Muscle of leg (tissue), 11 donors: ENCODE data around the gene PXT1. TPM values are rescaled to one million over a fixed set of nuclear protein-coding genes. Genes with fewer than 3 reads are reported as not detected.

Experiments
- DNase-seq: peaks from one replicate; pipeline ENCODE4 v3.0.0; 2013
- H3K27ac ChIP-seq: one replicate; pipeline ENCODE4 v1.5.1; 2013; ENCODE audit warnings: mild to moderate bottlenecking, low read length, control low read depth
- H3K27me3 ChIP-seq: one replicate; pipeline ENCODE4 v1.6.1; 2013; ENCODE audit warnings: low read length; ENCODE audit not compliant: control insufficient read depth, insufficient read depth
- H3K36me3 ChIP-seq: one replicate; pipeline ENCODE4 v1.6.1; 2013; ENCODE audit warnings: low read length; ENCODE audit not compliant: control insufficient read depth, insufficient read depth
- H3K4me1 ChIP-seq: one replicate; pipeline ENCODE4 v1.6.1; 2013; ENCODE audit warnings: low read length; ENCODE audit not compliant: control insufficient read depth, insufficient read depth
- H3K4me3 ChIP-seq: one replicate; pipeline ENCODE4 v1.5.1; 2013; ENCODE audit warnings: low read length, control low read depth
- H3K9me3 ChIP-seq: replicated peaks from 2 replicates; pipeline ENCODE4 v1.6.1; 2013; ENCODE audit warnings: low read depth, low read length; ENCODE audit not compliant: control insufficient read depth
- WGBS: methylation state at CpG from one replicate; pipeline ENCODE4 v1.1.5; 2013; ENCODE audit warnings: missing lambda C conversion rate; ENCODE audit not compliant: insufficient coverage; 5-methylcytosine and 5-hydroxymethylcytosine counted together
- polyA plus RNA-seq, 8 donors: library from polyadenylated mRNA; unstranded; fragments of 120-200 nt; gene quantifications; one replicate each; pipeline versions ENCODE4 v1.2.1 to v1.2.3, GENCODE V29; 2013; ENCODE audit warnings: inconsistent platforms in 1 of 8, low replicate concordance in 1 of 8; ENCODE audit not compliant: insufficient read length in 8 of 8, insufficient read depth in 1 of 8
- total RNA-seq: library from RNA; stranded (reverse); fragments of 120-200 nt; gene quantifications from one replicate; pipeline ENCODE4 v1.2.4, GENCODE V29; 2013

Gene PXT1
- total and polyA plus RNA-seq, 9 donors, result 0.04 to 0.15 (median 0.09) TPM; not detected in 4

GRCh38 chr6:36350681-36351571 is 91.7 kb downstream of the PXT1 start:
- no peak for DNase-seq
- Histone ChIP-seq H3K9me3 (peaks cover 5% of the 10 kb centered on the region), H3K4me3 (no peak overlapping the region), H3K36me3 (no peaks in the 10 kb centered on the region), H3K4me1 (peaks cover 2% of the 10 kb centered on the region), H3K27me3 (peaks cover 11% of the 10 kb centered on the region), H3K27ac (no peak overlapping the region)
- 60% methylated on average over 8 of the region's 15 CpGs for WGBS

DNA sequence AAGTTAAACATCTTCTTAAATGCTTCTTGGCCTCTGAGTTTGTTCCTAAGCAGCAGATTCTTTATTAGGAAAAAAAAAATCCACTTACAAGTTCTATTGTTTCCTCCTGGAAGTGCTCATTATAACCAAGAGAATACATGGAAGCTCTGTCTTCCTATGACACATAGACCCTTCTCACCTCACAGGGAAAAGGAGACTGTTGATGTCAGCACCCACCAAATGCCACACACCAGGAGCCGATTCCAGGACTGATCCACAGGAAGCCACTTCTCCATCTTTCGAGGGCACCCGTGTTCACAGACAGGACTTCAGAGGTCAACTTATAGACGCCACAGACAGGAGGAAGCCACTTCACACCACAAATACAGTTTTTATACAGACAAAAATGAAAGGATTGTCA is 92.6 kb downstream of the PXT1 start:
- Histone ChIP-seq H3K36me3 (no peaks in the 10 kb centered on the region), H3K9me3 (peaks cover 5% of the 10 kb centered on the region), H3K4me3 (no peak overlapping the region), H3K4me1 (peaks cover 2% of the 10 kb centered on the region), H3K27me3 (peaks cover 11% of the 10 kb centered on the region), H3K27ac (no peak overlapping the region)
- no CpG with 5 or more reads among the region's 4 CpGs for WGBS
- DNase-seq, result no peak

DNA sequence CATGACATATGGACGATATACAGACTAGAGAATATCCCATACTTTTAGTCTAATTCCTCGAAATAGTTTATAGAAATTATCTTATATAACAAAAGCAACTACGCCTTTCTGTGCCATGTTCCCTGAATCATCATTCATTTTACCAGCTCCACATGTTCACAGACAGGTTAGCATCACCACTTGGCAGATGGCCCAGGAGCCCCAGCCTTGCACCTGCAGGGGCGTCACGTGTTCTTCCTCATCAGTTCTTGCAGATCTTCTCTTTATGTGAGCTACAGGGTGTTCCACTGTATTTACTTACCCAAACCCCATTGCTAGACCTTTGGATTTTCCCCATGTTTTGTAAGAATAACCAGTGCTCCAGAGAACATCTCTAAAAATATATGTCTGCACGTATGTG is 93.4 kb downstream of the PXT1 start:
- no peak overlapping the region for H3K27ac ChIP-seq
- H3K36me3 ChIP-seq, result no peaks in the 10 kb centered on the region
- peaks cover 11% of the 10 kb centered on the region for H3K27me3 ChIP-seq
- WGBS, result 67% methylated on average over 3 of the region's 6 CpGs
- peaks cover 2% of the 10 kb centered on the region for H3K4me1 ChIP-seq
- H3K4me3 ChIP-seq, result no peak overlapping the region
- DNase-seq, result no peak
- H3K9me3 ChIP-seq, result peaks cover 5% of the 10 kb centered on the region

DNA sequence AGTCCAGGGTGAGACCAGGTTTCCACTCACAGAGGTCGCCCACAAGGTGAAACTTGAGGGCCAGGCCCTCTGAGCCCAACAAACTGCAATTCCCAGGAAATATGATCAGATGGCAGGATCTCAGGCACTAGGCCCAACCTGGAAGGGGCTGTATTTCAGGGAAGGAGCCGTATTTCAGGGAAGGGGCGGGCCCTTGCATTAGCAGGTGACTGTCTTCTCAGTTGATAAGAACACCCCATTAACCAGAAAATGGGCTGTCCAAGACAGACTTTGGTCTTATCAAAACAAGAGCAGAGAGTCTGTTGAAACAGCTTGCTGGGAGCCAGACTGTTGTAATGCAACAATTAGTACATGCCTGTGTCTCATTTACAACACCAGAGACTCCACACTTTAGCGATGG is 95.0 kb downstream of the PXT1 start:
- 89% methylated on average over 2 of the region's 4 CpGs for WGBS
- Histone ChIP-seq H3K9me3 (peaks cover 3% of the 10 kb centered on the region), H3K36me3 (no peaks in the 10 kb centered on the region), H3K4me3 (no peak overlapping the region), H3K27ac (no peak overlapping the region), H3K4me1 (peaks cover 2% of the 10 kb centered on the region), H3K27me3 (peaks cover 18% of the 10 kb centered on the region)
- no peak for DNase-seq

DNA sequence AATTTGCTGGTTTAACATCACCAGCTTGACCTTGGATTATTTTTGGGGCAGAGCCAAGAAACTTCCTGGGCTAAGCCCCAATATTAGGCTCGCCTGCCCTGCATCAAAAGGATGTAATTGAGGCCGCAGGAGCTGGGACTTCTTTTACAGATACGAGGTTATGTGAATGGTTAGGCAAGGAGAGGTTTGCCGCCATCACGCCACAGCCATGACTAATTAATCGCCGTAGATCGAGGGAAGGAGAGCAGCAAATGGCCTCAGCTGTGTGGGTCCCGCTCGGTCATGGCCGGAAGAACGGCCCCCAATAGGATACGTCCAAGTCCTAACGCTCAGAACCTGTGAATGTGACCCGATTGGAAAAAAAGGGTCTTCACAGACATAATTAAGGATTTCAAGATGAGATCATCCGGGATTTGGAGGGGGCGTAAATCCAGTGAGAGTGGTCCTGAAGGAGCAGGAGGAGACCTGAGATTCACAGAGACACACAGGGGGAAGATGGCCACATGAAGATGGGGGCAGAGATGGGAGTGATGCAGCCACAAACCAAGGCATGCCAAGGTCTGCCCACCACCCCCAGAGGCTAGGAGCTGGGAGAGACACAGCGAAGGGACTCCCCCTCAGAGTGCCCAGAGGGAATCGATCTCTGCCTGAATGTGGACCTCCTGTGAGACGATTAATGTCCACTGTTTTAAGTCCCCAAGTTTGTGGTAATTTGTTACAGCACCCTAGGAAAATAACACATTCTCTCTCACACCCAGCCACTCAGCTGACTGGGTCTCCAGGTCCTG is 96.0 kb downstream of the PXT1 start:
- DNase-seq, result no peak
- no peaks in the 10 kb centered on the region for H3K36me3 ChIP-seq
- no peak overlapping the region for H3K4me3 ChIP-seq
- no peaks in the 10 kb centered on the region for H3K9me3 ChIP-seq
- WGBS, result 79% methylated on average over 15 of the region's 20 CpGs
- H3K27ac ChIP-seq, result no peak overlapping the region
- peaks cover 22% of the 10 kb centered on the region for H3K27me3 ChIP-seq
- H3K4me1 ChIP-seq, result peaks cover 2% of the 10 kb centered on the region

GRCh38 chr6:36345681-36346466 is 96.8 kb downstream of the PXT1 start:
- H3K36me3 ChIP-seq, result no peaks in the 10 kb centered on the region
- H3K4me3 ChIP-seq, result no peak overlapping the region
- H3K27ac ChIP-seq, result no peak overlapping the region
- H3K4me1 ChIP-seq, result peaks cover 3% of the 10 kb centered on the region
- 78% methylated on average over 10 of the region's 13 CpGs for WGBS
- DNase-seq, result no peak
- no peaks in the 10 kb centered on the region for H3K9me3 ChIP-seq
- H3K27me3 ChIP-seq, result peaks cover 25% of the 10 kb centered on the region

DNA sequence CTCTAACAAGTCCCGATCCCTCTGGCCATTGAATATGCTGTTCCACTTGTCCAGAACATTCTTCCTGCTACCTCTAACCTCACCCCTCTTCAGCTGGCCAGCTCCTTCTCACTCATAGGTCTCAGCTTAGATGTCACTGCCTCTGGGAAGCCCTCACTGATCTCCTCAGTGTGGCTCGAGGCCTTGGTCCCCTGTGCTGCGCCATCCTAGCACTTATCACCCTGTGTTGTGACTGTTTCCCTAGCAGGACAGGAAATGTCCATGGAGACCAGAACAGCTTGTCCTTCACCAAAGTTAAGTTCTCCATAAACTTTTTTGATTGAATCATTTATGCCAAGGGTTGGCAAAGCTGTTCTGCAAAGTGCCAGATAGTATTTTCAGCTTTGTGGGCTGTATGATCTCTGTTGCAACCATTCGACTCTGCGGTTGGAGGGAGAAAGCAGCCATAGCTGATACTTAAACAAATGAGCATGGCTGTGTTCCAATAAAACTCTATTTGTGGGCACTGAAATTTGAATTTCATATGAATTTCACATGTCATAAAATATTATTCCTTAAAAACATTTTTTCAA is 99.5 kb downstream of the PXT1 start:
- 61% methylated on average over 3 of the region's 5 CpGs for WGBS

GRCh38 chr6:36340618-36341454 is 101.8 kb downstream of the PXT1 start:
- H3K27me3 ChIP-seq, result peaks cover 36% of the 10 kb centered on the region
- peak overlapping the region; percentile 25 for H3K27ac ChIP-seq
- H3K36me3 ChIP-seq, result no peaks in the 10 kb centered on the region
- whole genome bisulfite sequencing, result 14% methylated on average over 22 of the region's 36 CpGs
- H3K4me1 ChIP-seq, result peaks cover 8% of the 10 kb centered on the region
- peak; percentile 65 for DNase-seq
- no peaks in the 10 kb centered on the region for H3K9me3 ChIP-seq
- peak overlapping the region; percentile 16 for H3K4me3 ChIP-seq

More for the DNA sequence above, 99.5 kb downstream of the PXT1 start:
- Histone ChIP-seq H3K27me3 (peaks cover 41% of the 10 kb centered on the region), H3K4me3 (no peak overlapping the region), H3K27ac (no peak overlapping the region), H3K9me3 (no peaks in the 10 kb centered on the region), H3K4me1 (peaks cover 8% of the 10 kb centered on the region), H3K36me3 (no peaks in the 10 kb centered on the region)
- no peak for DNase-seq
